ENCODE data around the gene TTC27. TPM values are rescaled to one million over a fixed set of nuclear protein-coding genes. Genes with fewer than 3 reads are reported as not detected.

Gene TTC27
- total RNA-seq, 2 experiments from 2014 or later, result 30.1 to 33.8 TPM

GRCh38 chr2:32772638-32773447 lies 145.0 kb downstream of the TTC27 start:
- TF ChIP-seq CTCF (IDR thresholded peaks at IDR 0.05), result peak; percentile 58
- Mint-ChIP-seq H3K9me3 (peaks cover 2% of the 10 kb centered on the region), H3K27me3 (no peaks in the 10 kb centered on the region), H3K27ac (no peak overlapping the region), H3K36me3 (ENCODE audit: low read depth) (peaks cover 16% of the 10 kb centered on the region), H3K4me1 (ENCODE audit: low read depth) (peaks cover 4% of the 10 kb centered on the region), H3K4me3 (no peak overlapping the region)
- POLR2A ChIA-PET, result no interaction called here
- intact Hi-C loops (cut with micrococcal nuclease), result loop anchor here (10.0 kb wide), 1 partner anchor 172 kb away; the partner anchor contains the start of gene LTBP1
- no peak for DNase-seq
- no peak for ATAC-seq
- CTCF ChIA-PET, result interaction anchor here (1.1 to 1.5 kb wide), 3 partner anchors 172 to 811 kb away, joined by 3 read pairs; no protein-coding TSS in a partner anchor

GRCh38 chr2:32773448-32773808 lies 145.6 kb downstream of the TTC27 start:
- Mint-ChIP-seq H3K4me1 (ENCODE audit: low read depth) (peaks cover 4% of the 10 kb centered on the region), H3K9me3 (peaks cover 3% of the 10 kb centered on the region), H3K36me3 (ENCODE audit: low read depth) (peaks cover 20% of the 10 kb centered on the region), H3K27me3 (no peaks in the 10 kb centered on the region), H3K27ac (no peak overlapping the region), H3K4me3 (no peak overlapping the region)
- ATAC-seq, result no peak
- ChIA-PET POLR2A (no interaction called here), CTCF (interaction anchor here (1.1 to 1.5 kb wide), 2 partner anchors 171 to 811 kb away, joined by 3 read pairs; no protein-coding TSS in a partner anchor)
- DNase-seq, result no peak
- intact Hi-C loops (cut with micrococcal nuclease), result loop anchor here (10.0 kb wide), 1 partner anchor 171 kb away; the partner anchor contains the start of gene LTBP1
- TF ChIP-seq CTCF (IDR thresholded peaks at IDR 0.05), result no peak

- H3K4me1 Mint-ChIP-seq (ENCODE audit: low read depth), result peaks cover 4% of the 10 kb centered on the region
- POLR2A ChIA-PET, result no interaction called here
- no peak for TF ChIP-seq CTCF (IDR thresholded peaks at IDR 0.05)
- H3K27ac Mint-ChIP-seq, result no peak overlapping the region
- H3K27me3 Mint-ChIP-seq, result no peaks in the 10 kb centered on the region
- no peak overlapping the region for H3K4me3 Mint-ChIP-seq
- H3K9me3 Mint-ChIP-seq, result peaks cover 10% of the 10 kb centered on the region
- ATAC-seq (no peak), DNase-seq (no peak)
- CTCF ChIA-PET, result interaction anchor here (1.4 kb wide), 1 partner anchor 8 kb away, joined by 3 read pairs; no protein-coding TSS in a partner anchor
- peaks cover 42% of the 10 kb centered on the region for H3K36me3 Mint-ChIP-seq (ENCODE audit: low read depth)
- intact Hi-C loops (cut with micrococcal nuclease), result loop anchor here (10.0 kb wide), 1 partner anchor 169 kb away; the partner anchor contains the start of gene LTBP1
These were observed 148.1 kb downstream of the TTC27 start for GRCh38 chr2:32775954-32776353.

GRCh38 chr2:32777714-32778113 lies 149.9 kb downstream of the TTC27 start:
- H3K9me3 Mint-ChIP-seq, result peaks cover 13% of the 10 kb centered on the region
- H3K4me3 Mint-ChIP-seq, result no peak overlapping the region
- POLR2A ChIA-PET, result no interaction called here
- CTCF ChIA-PET, result no interaction called here
- DNase-seq, result no peak
- H3K4me1 Mint-ChIP-seq (ENCODE audit: low read depth), result peaks cover 2% of the 10 kb centered on the region
- H3K27ac Mint-ChIP-seq, result no peak overlapping the region
- TF ChIP-seq CTCF (IDR thresholded peaks at IDR 0.05), result no peak
- no peak for ATAC-seq
- peaks cover 50% of the 10 kb centered on the region for H3K36me3 Mint-ChIP-seq (ENCODE audit: low read depth)
- H3K27me3 Mint-ChIP-seq, result no peaks in the 10 kb centered on the region
- intact Hi-C loops (cut with micrococcal nuclease), result loop anchor here (10.0 kb wide), 1 partner anchor 167 kb away; the partner anchor contains the start of gene LTBP1

GRCh38 chr2:32780961-32781360 lies 153.1 kb downstream of the TTC27 start:
- H3K36me3 Mint-ChIP-seq (ENCODE audit: low read depth), result peaks cover 67% of the 10 kb centered on the region
- ChIA-PET CTCF (no interaction called here), POLR2A (no interaction called here)
- intact Hi-C loops (cut with micrococcal nuclease), result no loop called here
- no peak for DNase-seq
- ATAC-seq, result no peak
- H3K4me3 Mint-ChIP-seq, result no peak overlapping the region
- no peak overlapping the region for H3K27ac Mint-ChIP-seq
- TF ChIP-seq CTCF (IDR thresholded peaks at IDR 0.05), result no peak
- peaks cover under 1% of the 10 kb centered on the region for H3K4me1 Mint-ChIP-seq (ENCODE audit: low read depth)
- H3K27me3 Mint-ChIP-seq, result no peaks in the 10 kb centered on the region
- H3K9me3 Mint-ChIP-seq, result peaks cover 13% of the 10 kb centered on the region
